IMR-90 (cell line): ENCODE data around the gene CD1C. TPM values are rescaled to one million over a fixed set of nuclear protein-coding genes. Genes with fewer than 3 reads are reported as not detected.

Experiments used
- ATAC-seq: fragments of 200-7000 bp; cut with Tn5 transposase; 2 replicates; pipeline ENCODE4 v1.9.1; 2020; ENCODE audit warnings: low read depth, mild to moderate bottlenecking, moderate library complexity
- BruUV-seq: library from RNA; stranded (reverse); fragments of 400-500 nt; replicated peaks from 2 replicates; lab custom pipeline; 2021; lab: Mats Ljungman, UMichigan
- CTCF ChIA-PET: fragments of 300-600 bp; formaldehyde crosslinking; extraction: SDS; loops from one replicate; lab custom pipeline; 2021; ENCODE audit warnings: antibody characterized with exemption; lab: Yijun Ruan, JAX
- POLR2A ChIA-PET: fragments of 300-600 bp; sonication (Branson Sonifier 250); formaldehyde crosslinking; loops from one replicate; lab custom pipeline; 2022; ENCODE audit warnings: antibody characterized with exemption; ENCODE audit not compliant: unreplicated experiment; lab: Charles Lee
- DNase-seq: peaks from one replicate; pipeline ENCODE4 v3.0.0; 2013
- H2AFZ ChIP-seq: replicated peaks from 2 replicates; pipeline ENCODE3; 2013; ENCODE audit warnings: low read length, mild to moderate bottlenecking; ENCODE audit not compliant: poor library complexity
- H2AK5ac ChIP-seq: 2 replicates; pipeline ENCODE4 v1.6.1; 2013; ENCODE audit warnings: low read depth, low read length, inconsistent platforms
- H2AK9ac ChIP-seq: replicated peaks from 2 replicates; pipeline ENCODE3; 2013; ENCODE audit warnings: mild to moderate bottlenecking, low read depth, low read length, moderate library complexity; ENCODE audit not compliant: poor library complexity
- H2BK120ac ChIP-seq: 2 replicates; pipeline ENCODE4 v1.6.1; 2013; ENCODE audit warnings: low read depth, low read length, inconsistent platforms
- H2BK15ac ChIP-seq: 3 replicates; pipeline ENCODE4 v1.6.1; 2013; ENCODE audit warnings: low read depth, low read length, inconsistent platforms
- H2BK20ac ChIP-seq: 2 replicates; pipeline ENCODE4 v1.6.1; 2013; ENCODE audit warnings: low read depth, mild to moderate bottlenecking, inconsistent platforms, low read length, moderate library complexity
- H2BK5ac ChIP-seq: 2 replicates; pipeline ENCODE4 v1.6.1; 2013; ENCODE audit warnings: mild to moderate bottlenecking, low read depth, low read length, inconsistent platforms; ENCODE audit not compliant: poor library complexity, severe bottlenecking
- H3K14ac ChIP-seq: replicated peaks from 2 replicates; pipeline ENCODE4 v1.6.1; 2013; ENCODE audit warnings: low read depth, low read length, inconsistent platforms
- H3K18ac ChIP-seq: 2 replicates; pipeline ENCODE4 v1.6.1; 2013; ENCODE audit warnings: low read depth, low read length, control low read depth
- H3K23ac ChIP-seq: 2 replicates; pipeline ENCODE4 v1.6.1; 2013; ENCODE audit warnings: low read depth, low read length, inconsistent platforms
- H3K27ac ChIP-seq: 2 replicates; pipeline ENCODE4 v1.5.1; 2013; ENCODE audit warnings: mild to moderate bottlenecking, control low read depth, low read length; ENCODE audit not compliant: insufficient read depth
- H3K27me3 ChIP-seq: 2 replicates; pipeline ENCODE4 v1.6.1; 2013; ENCODE audit warnings: low read length; ENCODE audit not compliant: control insufficient read depth, insufficient read depth
- H3K36me3 ChIP-seq: 2 replicates; pipeline ENCODE4 v1.6.1; 2013; ENCODE audit warnings: low read length, mixed read lengths; ENCODE audit not compliant: control insufficient read depth, insufficient read depth
- H3K4ac ChIP-seq: 2 replicates; pipeline ENCODE4 v1.6.1; 2013; ENCODE audit warnings: low read depth, low read length, inconsistent platforms
- H3K4me1 ChIP-seq: 2 replicates; pipeline ENCODE4 v1.6.1; 2013; ENCODE audit warnings: low read length, mixed read lengths; ENCODE audit not compliant: control insufficient read depth, insufficient read depth
- H3K4me2 ChIP-seq: 2 replicates; pipeline ENCODE4 v1.6.1; 2013; ENCODE audit warnings: low read depth, mild to moderate bottlenecking, control low read depth, low read length, moderate library complexity
- H3K4me3 ChIP-seq: 2 replicates; pipeline ENCODE4 v1.5.1; 2013; ENCODE audit warnings: low read depth, mild to moderate bottlenecking, control low read depth, low read length, moderate library complexity; ENCODE audit not compliant: insufficient read depth
- H3K56ac ChIP-seq: 2 replicates; pipeline ENCODE4 v1.6.1; 2013; ENCODE audit warnings: low read length, inconsistent platforms; ENCODE audit not compliant: insufficient read depth; ENCODE audit errors: extremely low read depth
- H3K79me1 ChIP-seq, 2 experiments: 2 replicates each; pipeline ENCODE4 v1.6.1; 2013; ENCODE audit warnings: low read length in 2 of 2, inconsistent platforms in 1 of 2, low read depth in 1 of 2
- H3K9ac ChIP-seq: 2 replicates; pipeline ENCODE4 v1.6.1; 2013; ENCODE audit warnings: low read depth, low read length, control low read depth
- H3K9me1 ChIP-seq: 2 replicates; pipeline ENCODE4 v1.6.1; 2013; ENCODE audit warnings: low read length, inconsistent platforms; ENCODE audit not compliant: insufficient read depth
- H3K9me3 ChIP-seq: 2 replicates; pipeline ENCODE4 v1.6.1; 2013; ENCODE audit warnings: low read length; ENCODE audit not compliant: control insufficient read depth, insufficient read depth
- H4K20me1 ChIP-seq: 2 replicates; pipeline ENCODE4 v1.6.1; 2013; ENCODE audit warnings: low read length, inconsistent platforms; ENCODE audit not compliant: insufficient read depth
- H4K5ac ChIP-seq: 2 replicates; pipeline ENCODE4 v1.6.1; 2013; ENCODE audit warnings: mild to moderate bottlenecking, low read depth, low read length, control low read depth
- H4K8ac ChIP-seq, 2 experiments: 2 replicates each; pipeline ENCODE4 v1.6.1; 2013; ENCODE audit warnings: low read depth in 2 of 2, low read length in 2 of 2, control low read depth in 1 of 2, inconsistent platforms in 1 of 2
- H4K91ac ChIP-seq: 2 replicates; pipeline ENCODE4 v1.6.1; 2013; ENCODE audit warnings: low read depth, low read length, inconsistent platforms; ENCODE audit not compliant: insufficient read depth
- CEBPB ChIP-seq: IDR thresholded peaks from 2 replicates; pipeline ENCODE4 v1.6.1; 2012; ENCODE audit warnings: low read depth, low read length, improper control_type of control experiment
- FOS ChIP-seq: fragments of 150-350 bp; IDR thresholded peaks from 2 replicates; pipeline ENCODE4 v1.6.1; 2016; ENCODE audit warnings: low read depth, low read length
- MAZ ChIP-seq: IDR thresholded peaks from 2 replicates; pipeline ENCODE4 v1.6.1; 2012; ENCODE audit warnings: low read depth, mild to moderate bottlenecking, low read length, improper control_type of control experiment, moderate library complexity, borderline replicate concordance
- MXI1 ChIP-seq: IDR thresholded peaks from 2 replicates; pipeline ENCODE4 v1.6.1; 2012; ENCODE audit warnings: low read depth, mild to moderate bottlenecking, low read length, moderate library complexity, borderline replicate concordance
- NFE2L2 ChIP-seq: fragments of 150-350 bp; IDR thresholded peaks from 2 replicates; pipeline ENCODE4 v1.6.1; 2016; ENCODE audit warnings: low read depth, mild to moderate bottlenecking, low read length
- POLR2A ChIP-seq: IDR thresholded peaks from 2 replicates; pipeline ENCODE4 v1.6.1; 2012; ENCODE audit warnings: mild to moderate bottlenecking, low read depth, low read length
- RCOR1 ChIP-seq: IDR thresholded peaks from 2 replicates; pipeline ENCODE4 v1.6.1; 2012; ENCODE audit warnings: mild to moderate bottlenecking, low read length, improper control_type of control experiment; ENCODE audit not compliant: insufficient replicate concordance
- WGBS, 2 experiments: methylation state at CpG; one replicate each; pipeline versions ENCODE4 v1.1.5 to v1.1.7; 2013; ENCODE audit warnings: missing lambda C conversion rate in 2 of 2; ENCODE audit not compliant: insufficient read length in 1 of 2; ENCODE audit errors: extremely low coverage in 2 of 2; 5-methylcytosine and 5-hydroxymethylcytosine counted together
- dilution Hi-C: fragments of 300-500 bp; cut with HindIII; formaldehyde crosslinking; loops from one replicate; pipeline ENCODE4 v1.14.3; 2018; ENCODE audit warnings: low sequenced_read_pairs; ENCODE audit not compliant: unreplicated experiment
- in situ Hi-C: fragments of 300-500 bp; cut with MboI; formaldehyde crosslinking; loops from 3 replicates; pipeline ENCODE4 v1.14.3; 2019; ENCODE audit warnings: low sequenced_read_pairs, inconsistent platforms, mixed read lengths
- intact Hi-C: fragments of 100-400 bp; cut with micrococcal nuclease; formaldehyde crosslinking; loops from 2 replicates; pipeline ENCODE4 v1.10.0; 2022
- polyA plus RNA-seq, 3 experiments: library from polyadenylated mRNA; depleted of rRNA; stranded (reverse); fragments of >200 nt; gene quantifications; 2 replicates each; pipeline ENCODE4 v1.2.3, GENCODE V29; 2012; ENCODE audit warnings: low replicate concordance in 1 of 3
- total RNA-seq: library from RNA; depleted of rRNA; stranded (reverse); fragments of >200 nt; gene quantifications from 2 replicates; pipeline ENCODE4 v1.2.3, GENCODE V29; 2012
- TF ChIP-seq, protein P1 (sequence below): fragments of 150-350 bp; IDR thresholded peaks from 2 replicates; pipeline ENCODE4 v1.6.1; 2017; ENCODE audit warnings: mild to moderate bottlenecking, antibody characterized with exemption, low read length, low read depth

Gene CD1C
- total and polyA plus RNA-seq, 2 of the 4 experiments (the other 2 are of a cell fraction), result not detected

DNA sequence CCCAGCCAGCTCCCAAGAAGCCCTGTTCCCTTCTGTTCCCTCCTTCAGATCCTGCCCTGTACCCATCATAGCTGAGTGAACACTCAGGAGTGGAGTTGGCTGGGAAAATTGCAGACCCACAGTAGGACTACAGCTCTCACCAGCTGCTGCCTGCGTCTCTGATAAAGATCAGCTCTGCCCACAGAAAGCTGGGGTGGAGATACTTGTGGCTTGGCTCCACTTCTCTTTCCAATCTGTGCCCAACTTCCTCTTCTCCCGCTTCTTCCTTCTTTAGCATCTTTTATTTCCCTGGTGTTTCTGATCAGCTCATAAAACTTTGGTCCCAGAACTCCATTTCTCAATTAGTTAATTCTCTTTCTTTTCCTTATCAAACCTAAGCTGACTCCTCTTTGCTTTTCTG, 41.0 kb upstream of the CD1C start:
- Histone ChIP-seq H4K20me1 (no peaks in the 10 kb centered on the region), H2BK5ac (no peak overlapping the region), H3K23ac (no peak overlapping the region), H4K91ac (no peak overlapping the region), H2AK9ac (no peak overlapping the region), H3K14ac (no peak overlapping the region), H3K56ac (no peak overlapping the region), H2BK120ac (no peak overlapping the region), H3K4ac (no peak overlapping the region), H2BK20ac (no peak overlapping the region), H3K9me1 (no peaks in the 10 kb centered on the region), H3K36me3 (no peaks in the 10 kb centered on the region), H3K4me2 (no peak overlapping the region), H3K27me3 (no peaks in the 10 kb centered on the region), H2AK5ac (no peak overlapping the region), H4K8ac (no peak overlapping the region), H3K18ac (no peak overlapping the region), H3K27ac (no peak overlapping the region), H3K9me3 (no peaks in the 10 kb centered on the region), H3K4me1 (no peaks in the 10 kb centered on the region), H2BK15ac (no peak overlapping the region), H3K4me3 (no peak overlapping the region), H2AFZ (no peak overlapping the region), H3K9ac (no peak overlapping the region), H4K5ac (no peak overlapping the region), H3K79me1 (no peaks in the 10 kb centered on the region)
- ChIA-PET CTCF (no interaction called here), POLR2A (no interaction called here)
- ATAC-seq (no peak), DNase-seq (no peak)
- in situ Hi-C loops (no loop called here), intact Hi-C loops (no loop called here), dilution Hi-C loops (no loop called here)
- no CpG with 5 or more reads among the region's 2 CpGs for WGBS, 2 experiments
- TF ChIP-seq, protein P1, sequence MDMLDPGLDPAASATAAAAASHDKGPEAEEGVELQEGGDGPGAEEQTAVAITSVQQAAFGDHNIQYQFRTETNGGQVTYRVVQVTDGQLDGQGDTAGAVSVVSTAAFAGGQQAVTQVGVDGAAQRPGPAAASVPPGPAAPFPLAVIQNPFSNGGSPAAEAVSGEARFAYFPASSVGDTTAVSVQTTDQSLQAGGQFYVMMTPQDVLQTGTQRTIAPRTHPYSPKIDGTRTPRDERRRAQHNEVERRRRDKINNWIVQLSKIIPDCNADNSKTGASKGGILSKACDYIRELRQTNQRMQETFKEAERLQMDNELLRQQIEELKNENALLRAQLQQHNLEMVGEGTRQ, result no peak
- TF ChIP-seq MAZ, result no peak
- no peak for TF ChIP-seq FOS
- no peak for TF ChIP-seq NFE2L2
- no peak for TF ChIP-seq MXI1
- TF ChIP-seq POLR2A, result no peak
- no peak for TF ChIP-seq RCOR1
- TF ChIP-seq CEBPB, result no peak
- no TSS peak for BruUV-seq
